Measurements from ENCODE around the gene NEGR1.
A peak's percentile ranks its signal among the peaks of the same experiment; 100 is the strongest.

Gene NEGR1

DNA sequence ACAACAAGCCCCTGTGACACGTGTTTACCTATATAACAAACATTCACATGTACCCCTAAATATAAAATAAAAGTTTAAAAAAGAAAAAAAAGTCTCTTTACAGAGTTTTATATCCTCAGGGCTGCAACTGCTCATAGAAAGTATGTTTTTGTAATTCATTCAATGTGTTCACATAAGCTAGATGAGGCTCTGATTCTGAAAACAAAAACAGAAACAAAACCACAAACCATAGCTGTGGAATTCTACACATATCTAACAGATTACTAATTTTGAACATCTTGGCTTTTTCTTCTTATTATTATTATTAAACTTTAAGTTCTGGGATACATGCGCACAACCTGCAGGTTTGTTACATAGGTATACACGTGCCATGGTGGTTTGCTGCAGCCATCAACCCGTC is 621.9 kb downstream of the NEGR1 start:
- no peak for DNase-seq

DNA sequence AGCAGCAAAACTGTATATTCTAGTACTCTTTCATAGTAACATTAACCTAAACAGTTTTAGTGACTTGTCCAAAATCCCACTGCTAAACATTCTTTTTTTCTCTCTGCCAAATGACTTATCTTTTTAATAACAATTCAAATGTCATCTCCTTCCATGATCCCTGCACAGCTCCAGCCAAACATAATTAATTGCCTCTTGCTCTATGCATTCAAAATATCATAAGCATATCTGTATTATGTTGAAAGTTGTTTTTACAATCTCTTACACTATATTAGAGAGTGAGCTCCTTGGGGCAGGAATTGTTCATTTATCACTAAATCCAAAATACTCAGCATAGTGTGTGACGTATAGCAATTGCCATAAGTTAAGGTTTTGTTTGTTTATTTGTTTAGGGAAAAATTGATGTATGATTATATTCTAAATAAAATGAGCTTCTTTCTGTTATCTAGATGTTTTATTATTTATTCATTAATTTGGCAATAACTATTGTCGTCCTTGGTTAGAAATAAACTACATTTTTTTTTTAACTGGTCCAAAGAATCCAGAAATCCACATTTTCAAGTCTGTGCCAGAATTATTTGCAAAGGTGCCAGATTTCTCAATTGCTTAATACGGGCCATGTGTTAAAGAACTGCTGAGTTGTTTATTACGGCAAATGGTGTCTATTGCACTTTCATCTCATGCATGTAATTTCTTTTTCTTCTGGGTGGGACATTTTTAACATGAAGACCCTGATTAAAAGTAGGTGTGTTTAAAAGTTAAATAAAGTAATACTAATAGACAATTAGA is 624.3 kb downstream of the NEGR1 start:
- peak; percentile 94 for DNase-seq

DNA sequence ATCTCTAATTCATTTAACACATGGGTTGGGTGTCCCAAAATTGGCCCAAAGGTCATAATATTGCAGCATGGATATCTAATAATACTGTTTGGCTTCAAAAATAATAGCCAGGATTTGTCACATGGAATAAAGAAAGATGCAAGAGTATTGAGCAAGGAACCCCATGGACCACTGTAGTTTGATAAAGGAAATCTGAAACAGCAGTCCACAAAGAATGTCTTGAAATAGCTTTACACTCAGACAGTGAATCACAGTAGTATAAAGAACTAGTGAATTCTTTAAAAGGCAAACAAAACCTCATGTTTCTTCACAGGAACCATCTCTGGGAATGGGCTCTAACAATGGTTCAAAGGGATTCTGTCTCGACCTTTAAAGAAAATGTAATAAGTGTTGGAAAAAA is 625.4 kb downstream of the NEGR1 start:
- no peak for DNase-seq

DNA sequence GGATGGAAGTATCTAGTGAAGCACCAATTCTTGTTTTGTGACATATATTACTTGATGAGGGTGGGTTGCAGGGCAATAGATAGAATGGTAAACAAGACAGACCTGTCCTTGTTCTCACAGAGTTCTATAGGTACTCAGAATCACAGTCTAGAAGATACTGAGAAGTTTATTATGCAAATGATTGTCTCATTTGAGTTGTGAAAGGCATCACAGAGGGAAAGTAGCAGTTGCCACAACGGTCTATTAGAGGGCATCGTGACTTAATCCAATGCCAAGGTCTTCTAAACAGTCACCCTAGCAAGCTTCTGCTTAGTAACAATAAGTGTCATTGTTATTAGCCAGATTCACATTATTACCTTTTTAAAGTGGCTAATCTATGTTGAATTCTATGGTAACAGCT is 626.7 kb downstream of the NEGR1 start:
- DNase-seq = no peak

DNA sequence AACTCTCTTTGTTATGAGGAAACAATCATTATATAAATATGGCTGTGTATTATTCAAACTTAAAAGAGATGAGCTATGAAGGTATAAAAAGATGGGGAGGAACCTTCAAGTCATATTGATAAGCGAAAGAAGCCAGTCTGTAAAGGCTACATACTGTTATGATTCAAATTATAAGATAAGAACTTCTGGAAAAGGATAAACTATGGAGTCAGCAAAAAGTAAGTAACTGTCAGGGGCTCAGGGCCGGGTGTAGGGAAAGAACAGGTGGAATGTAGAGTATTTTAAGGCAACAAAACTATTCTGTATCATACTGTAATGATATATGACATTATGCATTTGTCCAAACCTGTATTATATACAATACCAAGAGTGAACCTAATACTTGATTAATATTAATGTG is 628.4 kb downstream of the NEGR1 start:
- no peak for DNase-seq

DNA sequence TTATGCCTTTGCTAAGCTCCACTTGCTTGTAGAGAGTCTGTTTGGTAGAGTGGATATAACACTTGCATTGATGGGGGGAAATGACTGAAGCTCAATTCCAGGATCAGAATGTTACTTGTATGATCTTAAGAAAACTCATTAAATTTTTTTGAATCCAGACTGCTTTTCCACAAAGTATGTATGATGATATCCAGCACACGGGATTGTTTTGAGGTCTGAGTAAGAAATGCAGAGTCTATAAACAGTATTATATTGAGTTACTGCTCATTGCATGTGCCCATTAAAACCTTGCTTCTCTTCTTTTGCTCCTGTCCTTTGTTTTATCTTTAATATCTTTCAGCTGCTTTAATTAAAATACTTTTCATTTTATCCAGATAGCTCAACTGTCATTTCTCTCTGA is 631.1 kb downstream of the NEGR1 start:
- no peak for DNase-seq

DNA sequence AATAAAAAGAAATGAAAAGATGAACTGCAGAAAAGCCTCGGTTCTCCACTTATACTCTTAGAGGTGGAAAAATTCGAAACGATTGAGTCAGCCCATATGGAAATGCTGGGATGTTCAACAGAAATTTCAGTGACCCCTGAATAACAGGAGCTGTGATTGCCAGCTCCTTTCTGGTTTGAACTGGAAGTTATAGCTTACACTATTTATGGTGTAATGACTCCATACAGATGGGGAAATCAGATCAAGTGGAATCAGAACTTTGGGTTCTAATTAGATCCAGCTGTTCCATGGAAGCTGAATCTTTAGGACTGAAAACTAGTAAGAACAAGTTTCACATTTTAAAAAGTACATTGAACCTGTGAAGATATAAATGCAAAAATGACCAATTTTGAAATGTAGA is 632.2 kb downstream of the NEGR1 start:
- peak; percentile 37 for DNase-seq

DNA sequence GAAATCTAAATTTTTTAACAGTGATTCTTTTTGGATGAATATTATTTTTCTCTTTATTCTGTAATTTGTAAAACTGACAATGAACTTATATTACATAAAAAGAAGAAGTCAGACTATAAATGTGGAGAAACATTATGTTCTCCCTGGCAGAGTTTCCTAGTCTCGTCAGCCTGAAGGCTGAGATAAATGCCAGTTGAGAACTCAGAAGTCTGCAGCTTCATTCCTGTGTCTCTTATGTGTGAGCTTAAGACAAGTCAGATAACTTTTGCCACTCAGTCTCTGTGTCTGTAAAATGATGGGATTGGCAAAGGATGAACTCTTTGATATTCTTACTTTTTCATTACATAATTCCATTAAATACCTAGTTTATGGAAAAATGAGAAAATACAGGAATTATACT is 632.7 kb downstream of the NEGR1 start:
- DNase-seq = no peak

DNA sequence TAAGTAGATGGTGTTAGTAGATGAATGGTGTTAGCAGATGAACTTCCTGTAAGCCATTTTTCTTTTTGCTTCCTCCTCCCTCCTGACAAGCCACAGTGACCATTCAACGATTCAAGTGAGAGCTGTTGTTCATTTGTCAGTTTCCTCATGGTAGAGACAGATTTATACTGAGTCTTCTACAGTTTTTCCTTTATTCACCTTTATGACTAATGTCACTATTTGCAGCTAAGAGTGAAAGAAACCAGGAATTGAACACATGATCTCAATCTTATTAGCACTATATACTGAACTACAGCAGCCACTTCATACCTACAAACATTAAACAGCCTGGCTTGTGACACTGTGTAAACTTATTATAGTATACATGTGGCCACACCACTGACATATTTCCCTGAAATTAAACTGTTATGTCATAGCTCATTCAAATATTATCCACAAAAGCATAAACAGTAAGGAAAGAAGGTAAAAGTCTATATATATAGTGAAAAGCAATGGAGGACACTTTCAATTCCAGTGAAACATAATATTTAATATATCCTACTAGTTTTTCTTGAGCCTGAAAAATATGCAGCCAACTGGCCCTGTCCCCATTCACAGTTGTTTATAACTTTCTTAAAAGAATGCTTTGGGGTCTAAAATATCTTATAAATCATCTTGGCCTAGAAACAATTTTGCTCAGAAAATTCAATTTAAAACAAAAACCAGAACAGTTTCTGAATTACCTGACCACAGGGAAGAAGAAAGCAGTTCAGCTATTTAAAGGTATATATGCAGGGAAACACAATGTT is 634.6 kb downstream of the NEGR1 start:
- no peak for DNase-seq

DNA sequence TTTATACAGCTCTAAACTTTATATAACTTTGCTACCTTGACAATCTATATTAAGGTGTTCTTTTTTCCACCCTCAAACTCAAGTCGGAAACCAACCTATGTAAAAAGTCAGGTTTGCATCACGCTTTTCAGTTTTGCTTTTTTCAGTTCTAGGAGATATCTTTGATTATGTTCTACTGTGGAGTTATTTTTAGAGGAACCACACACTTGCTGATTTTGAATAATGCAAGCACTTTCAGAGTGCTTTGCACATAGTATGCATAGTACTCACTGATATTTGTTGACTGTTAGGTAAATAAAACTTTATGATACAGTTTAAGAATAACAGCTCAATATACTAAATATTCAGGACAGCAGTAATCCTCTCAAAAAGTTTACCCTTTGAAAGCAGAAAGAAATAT is 637.3 kb downstream of the NEGR1 start:
- DNase-seq = no peak

DNA sequence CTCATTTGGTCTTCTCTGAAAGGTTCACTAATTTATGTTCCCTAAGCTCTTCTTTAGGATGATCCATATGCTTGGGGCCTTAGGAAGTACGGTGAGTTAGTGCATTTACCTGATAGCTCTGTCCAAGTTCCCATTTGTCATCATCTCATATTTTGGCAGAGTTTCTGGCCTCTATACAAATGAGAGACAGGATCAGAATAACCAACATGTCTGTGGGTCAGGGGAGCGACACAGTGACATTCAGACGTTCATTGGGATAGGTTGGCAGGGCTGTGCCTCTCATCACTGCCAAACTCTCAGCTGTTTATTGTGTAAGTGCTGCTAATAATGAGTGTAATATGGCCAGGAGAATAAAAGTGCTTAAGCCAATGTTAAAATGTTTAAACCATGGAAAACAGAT is 640.4 kb downstream of the NEGR1 start:
- peak; percentile 55 for DNase-seq

DNA sequence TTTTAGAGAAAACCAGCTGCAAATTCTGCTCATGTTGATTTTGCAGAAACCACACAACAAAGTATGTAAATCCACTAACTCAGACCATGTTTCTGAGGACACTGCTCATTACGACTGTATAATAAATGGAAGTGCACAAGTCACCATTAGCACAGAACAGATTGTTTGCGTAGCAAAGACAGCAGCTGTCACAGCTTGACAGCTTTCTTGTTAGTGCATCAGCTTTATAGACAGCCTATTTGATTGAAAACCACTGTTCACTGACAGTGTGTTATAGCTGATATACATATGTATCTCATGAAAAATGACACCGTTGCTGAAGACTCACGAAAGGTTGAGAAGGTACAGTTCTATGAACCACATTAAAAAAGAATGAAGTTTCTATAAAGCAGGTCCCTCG is 641.3 kb downstream of the NEGR1 start:
- DNase-seq = peak; percentile 70

DNA sequence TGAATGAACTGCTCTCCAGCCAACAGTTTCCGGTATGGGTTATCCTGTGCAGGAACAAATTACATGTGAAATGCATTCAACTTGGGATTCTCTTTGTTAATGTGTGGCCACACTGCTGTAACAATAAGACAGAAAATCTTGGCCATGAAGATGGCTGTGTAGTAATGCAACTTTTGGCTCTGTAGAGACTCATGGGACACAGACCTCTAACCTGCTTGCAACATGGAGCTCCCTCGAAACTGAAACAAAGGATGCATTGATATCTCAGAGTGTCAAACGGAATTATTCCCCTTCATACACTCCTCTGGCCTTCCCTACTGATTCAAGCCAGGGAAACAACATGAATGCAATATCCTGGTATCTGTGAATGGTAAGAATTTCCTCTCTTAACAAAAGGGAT is 642.2 kb downstream of the NEGR1 start:
- DNase-seq = no peak

DNA sequence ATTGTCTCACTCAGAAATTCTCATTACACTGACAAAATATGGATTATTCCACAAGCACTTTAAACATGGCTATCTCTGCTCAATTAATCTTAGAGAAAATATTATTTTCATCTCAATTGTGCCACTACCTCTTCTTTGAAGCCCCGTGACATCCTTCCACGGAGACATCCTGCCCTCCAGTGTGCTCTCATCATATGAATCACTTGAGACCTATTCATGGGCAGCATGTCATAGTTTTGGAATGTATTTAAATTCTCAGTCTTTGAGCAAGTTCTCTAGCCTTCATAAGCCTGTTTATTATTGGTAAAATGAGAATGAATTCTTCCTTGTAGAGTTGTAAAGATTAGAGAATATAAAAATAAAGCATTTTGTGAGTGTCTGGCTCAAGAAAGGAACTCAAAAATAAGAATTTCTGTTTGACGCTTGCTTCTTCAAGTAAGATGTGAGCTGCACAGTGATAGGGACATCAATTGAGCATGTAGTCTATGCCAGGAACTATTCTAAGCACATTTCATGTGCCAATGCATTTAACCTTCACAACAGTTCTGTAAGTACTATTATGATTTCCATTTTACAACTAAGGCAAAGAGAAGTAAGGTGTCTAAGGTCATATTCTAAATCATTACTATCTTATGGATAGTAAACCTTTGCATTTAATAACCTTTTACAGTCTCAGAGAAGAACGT is 644.1 kb downstream of the NEGR1 start:
- no peak for DNase-seq

DNA sequence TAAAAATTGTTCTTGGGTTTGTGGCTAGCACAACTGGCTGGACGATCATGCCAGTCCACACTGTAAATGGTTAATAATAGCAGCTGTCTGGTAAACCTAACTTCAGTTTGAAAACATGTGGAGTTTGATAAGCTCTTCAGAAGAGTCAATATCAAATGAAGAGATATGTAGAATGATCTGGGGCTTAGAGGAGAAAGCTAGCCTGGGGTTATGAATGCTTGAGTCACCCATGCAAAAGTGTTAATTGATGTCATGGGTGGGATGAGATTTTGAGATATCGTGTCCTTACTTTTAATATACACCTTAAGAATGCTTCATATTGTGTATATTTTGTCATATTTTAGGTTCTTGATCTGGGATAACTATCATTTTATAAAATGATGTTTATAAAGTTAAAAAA is 646.8 kb downstream of the NEGR1 start:
- no peak for DNase-seq

DNA sequence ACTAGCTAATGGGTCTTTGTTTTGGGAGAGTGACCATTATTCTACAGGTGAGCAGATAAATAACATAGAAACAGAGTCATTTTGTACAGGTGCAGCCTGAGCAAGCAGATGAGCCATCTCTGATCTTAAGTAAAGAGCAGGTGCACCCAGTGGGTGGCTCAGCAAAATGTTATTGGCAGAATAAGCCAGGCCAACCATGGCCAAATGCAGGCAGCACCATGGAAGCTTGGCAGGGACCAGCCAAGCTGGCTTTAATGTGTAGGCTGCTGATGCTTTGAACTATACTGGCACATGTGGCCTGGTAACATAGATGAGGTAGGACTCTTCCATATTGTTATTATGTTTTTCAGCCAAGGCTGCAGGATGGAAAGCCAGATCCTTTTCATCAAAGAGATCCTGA is 648.2 kb downstream of the NEGR1 start:
- peak; percentile 43 for DNase-seq

DNA sequence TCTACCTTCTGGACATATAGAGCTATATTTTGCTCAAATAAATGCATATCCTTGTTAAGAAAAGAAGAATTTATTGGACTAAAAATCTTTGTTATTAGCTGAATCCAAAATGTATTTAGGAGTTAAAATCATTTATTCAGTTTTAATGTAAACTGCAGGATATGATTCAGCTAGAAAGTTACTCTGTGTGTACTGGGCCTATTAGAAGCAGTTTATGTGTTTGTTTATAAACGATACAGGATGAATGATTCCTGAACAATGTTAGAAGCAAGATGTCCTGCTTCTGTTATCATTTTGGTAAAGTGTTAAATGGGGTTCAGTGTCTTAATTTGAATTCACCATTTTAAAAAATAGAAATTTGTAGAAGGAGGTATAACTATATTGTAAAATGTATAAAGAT is 652.3 kb downstream of the NEGR1 start:
- no peak for DNase-seq

DNA sequence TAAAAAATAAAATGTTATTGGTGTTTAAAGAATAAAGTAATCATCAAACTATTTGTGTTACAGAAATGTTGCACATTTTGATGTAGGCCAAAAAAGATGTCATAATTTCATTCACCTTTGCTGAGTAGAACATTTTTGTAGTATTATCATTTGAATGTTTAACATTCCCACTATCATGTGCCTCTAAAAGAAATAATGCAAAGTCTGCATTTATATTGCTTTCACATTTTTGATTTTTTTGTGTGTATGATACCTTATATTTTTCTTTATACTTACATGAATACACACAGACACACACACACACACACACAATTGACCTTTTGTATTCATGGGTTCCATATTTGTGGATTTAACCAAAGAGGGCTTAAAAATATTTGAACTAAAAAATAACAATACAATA is 657.3 kb downstream of the NEGR1 start:
- no peak for DNase-seq

DNA sequence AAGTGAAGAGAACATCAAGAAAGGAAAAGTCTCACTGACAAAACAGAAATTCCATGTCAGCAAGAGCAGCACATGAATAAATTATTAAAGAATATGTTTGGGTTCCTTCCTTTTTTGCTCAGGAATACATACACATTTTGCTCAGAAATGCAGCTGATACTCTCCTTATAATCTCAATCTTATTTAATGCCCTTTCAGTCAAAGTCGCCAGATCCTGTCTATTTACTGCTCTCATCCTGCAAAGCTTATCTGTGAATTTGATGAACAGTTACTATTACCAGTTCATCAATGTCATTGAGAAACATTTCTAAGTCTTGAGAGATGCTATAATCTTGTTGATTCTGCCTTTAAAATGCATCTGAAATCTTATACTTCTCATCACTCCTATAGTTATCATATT is 658.5 kb downstream of the NEGR1 start:
- DNase-seq = no peak

DNA sequence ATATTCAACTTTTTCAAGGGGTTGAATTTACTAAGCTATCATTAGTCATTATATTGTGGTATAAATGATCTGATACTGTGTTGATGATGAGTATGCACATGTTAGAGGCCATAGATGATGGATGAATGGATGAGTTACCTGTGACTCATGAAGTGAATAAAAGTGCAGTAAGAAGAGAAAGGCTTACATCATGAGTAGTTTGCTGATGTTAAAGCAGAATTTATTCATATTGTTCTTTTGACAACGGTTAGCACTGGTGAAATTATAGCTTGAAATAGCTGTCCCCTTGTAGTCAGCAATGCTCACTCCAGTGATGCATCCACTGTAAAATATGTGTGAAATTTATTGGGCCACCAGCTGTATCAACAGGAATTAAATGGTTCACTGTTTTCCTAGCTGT is 660.6 kb downstream of the NEGR1 start:
- DNase-seq = no peak

DNA sequence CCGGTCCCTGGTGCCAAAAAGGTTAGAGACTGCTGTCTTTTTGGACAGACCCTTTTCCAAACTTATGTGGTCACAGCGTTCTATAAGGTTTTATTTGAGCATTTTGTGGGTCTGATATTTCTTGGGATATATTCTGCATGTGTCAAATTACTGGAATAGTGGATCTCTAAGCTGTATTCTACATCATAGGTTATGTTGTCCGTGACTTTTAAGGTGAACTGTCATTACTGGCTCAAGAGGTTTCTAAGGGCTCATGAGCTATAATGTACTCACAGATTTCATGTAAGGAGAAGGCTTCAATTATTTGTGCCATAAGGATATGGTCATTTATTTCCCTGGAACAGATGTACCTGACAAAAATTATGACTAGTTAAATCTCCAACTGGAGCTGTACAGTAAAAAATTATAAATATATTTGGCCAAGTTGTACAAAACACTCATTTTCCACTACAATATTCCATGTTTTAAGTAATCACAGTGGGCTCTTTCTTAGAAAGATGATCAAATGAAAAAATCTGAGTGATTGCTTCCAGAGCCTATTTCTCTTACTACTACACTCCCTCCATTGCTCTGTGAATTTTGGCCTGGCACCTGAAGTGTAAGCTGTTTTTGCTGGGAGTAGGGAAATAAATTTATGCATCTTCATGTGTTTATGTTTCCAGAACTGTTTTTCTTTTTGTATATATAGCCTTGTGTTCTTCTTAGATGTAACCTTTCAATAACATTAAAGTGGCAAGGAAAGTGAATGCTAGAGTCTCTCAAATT is 663.4 kb downstream of the NEGR1 start:
- no peak for DNase-seq

DNA sequence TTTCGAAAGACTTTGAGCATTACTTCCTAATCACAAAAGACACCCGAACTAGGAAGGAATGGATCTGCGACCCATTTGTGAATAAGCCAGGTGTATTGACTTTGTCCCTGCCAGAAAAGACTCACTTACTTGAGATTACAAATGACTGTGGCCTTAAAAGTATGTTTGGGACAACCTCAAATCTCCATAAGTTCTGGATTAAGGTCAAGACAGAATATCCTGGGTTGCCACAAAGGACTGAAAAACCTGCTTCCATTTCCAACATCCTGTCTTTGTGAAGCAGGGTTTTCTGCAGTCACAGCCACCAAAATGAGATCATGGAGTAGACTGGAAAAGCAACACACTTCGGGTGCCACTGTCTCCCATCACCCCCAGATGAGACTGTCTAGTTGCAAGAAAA is 664.1 kb downstream of the NEGR1 start:
- DNase-seq = no peak

DNA sequence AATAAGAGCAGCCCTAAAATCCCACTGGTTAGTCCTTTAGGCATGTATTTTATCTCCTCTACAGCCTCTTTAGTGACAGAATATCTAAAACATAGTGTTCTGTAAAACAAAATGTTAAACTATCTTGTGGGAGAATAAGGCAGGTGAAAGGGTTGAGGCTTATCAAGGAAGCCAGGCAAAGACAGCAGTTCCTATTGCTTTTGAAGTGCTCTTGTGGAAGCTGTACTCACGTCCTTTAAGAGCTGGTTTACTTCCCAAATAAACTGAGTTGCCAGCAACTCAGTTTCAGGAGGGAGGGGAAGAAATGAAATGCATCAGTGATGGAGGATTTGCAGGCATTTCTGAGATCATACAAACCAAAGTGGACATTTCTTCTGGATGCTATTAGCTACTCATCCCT is 671.9 kb downstream of the NEGR1 start:
- no peak for DNase-seq

Measured in NCI-H446 treated with DMSO at 0.1 percent for 48 hours (cell line).